K562 (cell line): ENCODE measurements around the gene CACNA1C.

Source experiments
- EP300 ChIP-seq: IDR thresholded peaks from 2 replicates; pipeline ENCODE4 v1.6.1; 2012; ENCODE audit warnings: low read length, improper control_type of control experiment
- HIVEP1 ChIP-seq: fragments of 250-450 bp; sonication (Bioruptor Pico); IDR thresholded peaks from 2 replicates; pipeline ENCODE4 v1.4.0; 2020; ENCODE audit warnings: mild to moderate bottlenecking
- ZZZ3 ChIP-seq: fragments of 450-650 bp; IDR thresholded peaks from 2 replicates; pipeline ENCODE4 v1.6.1; 2016; ENCODE audit warnings: antibody characterized with exemption, mild to moderate bottlenecking, moderate library complexity
- TF ChIP-seq, protein P1 (sequence below), 3 experiments: IDR thresholded peaks in 2 of 3; conservative IDR thresholded peaks in 1 of 3; 2 replicates each; pipeline ENCODE4 v1.5.1; 2011 to 2012; ENCODE audit warnings: low read length in 3 of 3, mild to moderate bottlenecking in 3 of 3, control low read depth in 2 of 3, improper control_type of control experiment in 1 of 3, inconsistent platforms in 1 of 3, low read depth in 1 of 3, mixed read lengths in 1 of 3, moderate library complexity in 1 of 3; ENCODE audit not compliant: insufficient read depth in 2 of 3

DNA sequence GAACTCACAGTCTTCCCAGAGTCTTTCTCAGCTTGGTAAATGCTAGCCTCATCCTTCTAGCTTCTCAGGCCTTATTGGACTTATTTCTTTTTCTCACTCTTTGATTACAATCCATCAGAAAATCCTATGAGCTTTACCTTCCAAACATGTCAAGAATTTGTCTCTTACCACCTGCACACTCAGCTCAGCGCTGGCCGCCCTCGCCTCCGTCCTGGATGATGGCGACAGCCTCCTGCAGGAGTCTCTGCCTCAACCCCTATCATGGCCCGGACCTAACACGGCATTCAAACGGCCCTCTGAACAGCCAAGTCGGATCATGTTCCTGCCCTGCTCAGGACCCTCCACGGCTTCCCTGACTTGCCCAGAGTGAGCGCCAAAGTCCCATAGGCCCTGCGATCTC is 408.9 kb downstream of the CACNA1C start:
- TF ChIP-seq, protein P1, sequence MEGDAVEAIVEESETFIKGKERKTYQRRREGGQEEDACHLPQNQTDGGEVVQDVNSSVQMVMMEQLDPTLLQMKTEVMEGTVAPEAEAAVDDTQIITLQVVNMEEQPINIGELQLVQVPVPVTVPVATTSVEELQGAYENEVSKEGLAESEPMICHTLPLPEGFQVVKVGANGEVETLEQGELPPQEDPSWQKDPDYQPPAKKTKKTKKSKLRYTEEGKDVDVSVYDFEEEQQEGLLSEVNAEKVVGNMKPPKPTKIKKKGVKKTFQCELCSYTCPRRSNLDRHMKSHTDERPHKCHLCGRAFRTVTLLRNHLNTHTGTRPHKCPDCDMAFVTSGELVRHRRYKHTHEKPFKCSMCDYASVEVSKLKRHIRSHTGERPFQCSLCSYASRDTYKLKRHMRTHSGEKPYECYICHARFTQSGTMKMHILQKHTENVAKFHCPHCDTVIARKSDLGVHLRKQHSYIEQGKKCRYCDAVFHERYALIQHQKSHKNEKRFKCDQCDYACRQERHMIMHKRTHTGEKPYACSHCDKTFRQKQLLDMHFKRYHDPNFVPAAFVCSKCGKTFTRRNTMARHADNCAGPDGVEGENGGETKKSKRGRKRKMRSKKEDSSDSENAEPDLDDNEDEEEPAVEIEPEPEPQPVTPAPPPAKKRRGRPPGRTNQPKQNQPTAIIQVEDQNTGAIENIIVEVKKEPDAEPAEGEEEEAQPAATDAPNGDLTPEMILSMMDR (IDR thresholded peaks at IDR 0.05 in 2 of 3, conservative IDR thresholded peaks at IDR 0.05 in 1 of 3; ENCODE audit: insufficient read depth in 2 of 3, low read depth in 1 of 3, low read length in 3 of 3) = no peak
- no peak for TF ChIP-seq ZZZ3
- no peak for TF ChIP-seq EP300
- no peak for TF ChIP-seq HIVEP1 (CRISPR knock-in tag)
